Measurements from ENCODE around the gene PRSS48. TPM values are rescaled to one million over a fixed set of nuclear protein-coding genes. Genes with fewer than 3 reads are reported as not detected.
"Not testable (repeated sequence)": the region's sequence is repeated elsewhere in the genome, so short reads cannot be mapped to it uniquely, and the experiment has no call there.

Gene PRSS48
- total and polyA plus RNA-seq, 4 donors: 0.21 TPM; not detected in 3

- 0% methylated on average over 1 of the region's 3 CpGs for WGBS (ENCODE audit: insufficient coverage)
- DNase-seq (ENCODE audit: low read depth in 4 of 6, low spot score in 6 of 6): peak in 3 of 6 donors; percentile 21 to 86 (median 83)
- H3K27ac ChIP-seq (ENCODE audit: low read depth, low read length): peak overlapping the region; percentile 17
These were observed 38.5 kb upstream of the PRSS48 start for GRCh38 chr4:151238477-151238876.

GRCh38 chr4:151239608-151240007 is 37.4 kb upstream of the PRSS48 start:
- no peak for DNase-seq (ENCODE audit: low read depth in 4 of 6, low spot score in 6 of 6)
- Histone ChIP-seq H3K4me3 (ENCODE audit: low read depth, low read length) (no peak overlapping the region), H3K4me1 (ENCODE audit: control insufficient read depth, insufficient read depth, low read length) (no peaks in the 10 kb centered on the region), H3K27me3 (ENCODE audit: control insufficient read depth, insufficient read depth, low read length) (no peaks in the 10 kb centered on the region), H3K9me3 (ENCODE audit: control insufficient read depth, insufficient read depth, low read length) (no peaks in the 10 kb centered on the region), H3K36me3 (ENCODE audit: control insufficient read depth, insufficient read depth, low read length) (peaks cover 4% of the 10 kb centered on the region), H3K27ac (ENCODE audit: low read depth, low read length) (no peak overlapping the region)
- 90% methylated on average over 1 of the region's 3 CpGs for WGBS (ENCODE audit: insufficient coverage)

More at GRCh38 chr4:151238477-151238876, 38.5 kb upstream of the PRSS48 start:
- H3K4me1 ChIP-seq (ENCODE audit: control insufficient read depth, insufficient read depth, low read length): no peaks in the 10 kb centered on the region
- peaks cover 4% of the 10 kb centered on the region for H3K36me3 ChIP-seq (ENCODE audit: control insufficient read depth, insufficient read depth, low read length)
- no peaks in the 10 kb centered on the region for H3K9me3 ChIP-seq (ENCODE audit: control insufficient read depth, insufficient read depth, low read length)
- no peaks in the 10 kb centered on the region for H3K27me3 ChIP-seq (ENCODE audit: control insufficient read depth, insufficient read depth, low read length)
- no peak overlapping the region for H3K4me3 ChIP-seq (ENCODE audit: low read depth, low read length)

- no peak for DNase-seq (ENCODE audit: low read depth in 4 of 6, low spot score in 6 of 6)
- no peaks in the 10 kb centered on the region for H3K4me1 ChIP-seq (ENCODE audit: control insufficient read depth, insufficient read depth, low read length)
- no CpG with 5 or more reads among the region's 2 CpGs for WGBS (ENCODE audit: insufficient coverage)
- no peak overlapping the region for H3K4me3 ChIP-seq (ENCODE audit: low read depth, low read length)
- no peaks in the 10 kb centered on the region for H3K27me3 ChIP-seq (ENCODE audit: control insufficient read depth, insufficient read depth, low read length)
- no peaks in the 10 kb centered on the region for H3K9me3 ChIP-seq (ENCODE audit: control insufficient read depth, insufficient read depth, low read length)
- no peak overlapping the region for H3K27ac ChIP-seq (ENCODE audit: low read depth, low read length)
- H3K36me3 ChIP-seq (ENCODE audit: control insufficient read depth, insufficient read depth, low read length): no peaks in the 10 kb centered on the region
These were observed 34.7 kb upstream of the PRSS48 start for GRCh38 chr4:151242305-151242704.

- no peaks in the 10 kb centered on the region for H3K9me3 ChIP-seq (ENCODE audit: control insufficient read depth, insufficient read depth, low read length)
- WGBS (ENCODE audit: insufficient coverage): no CpG with 5 or more reads among the region's 2 CpGs
These were observed 30.2 kb upstream of the PRSS48 start for GRCh38 chr4:151246742-151247141.

GRCh38 chr4:151247395-151247794 is 29.6 kb upstream of the PRSS48 start:
- Histone ChIP-seq H3K27me3 (ENCODE audit: control insufficient read depth, insufficient read depth, low read length) (no peaks in the 10 kb centered on the region), H3K4me3 (ENCODE audit: low read depth, low read length) (no peak overlapping the region), H3K36me3 (ENCODE audit: control insufficient read depth, insufficient read depth, low read length) (no peaks in the 10 kb centered on the region), H3K4me1 (ENCODE audit: control insufficient read depth, insufficient read depth, low read length) (no peaks in the 10 kb centered on the region), H3K27ac (ENCODE audit: low read depth, low read length) (no peak overlapping the region), H3K9me3 (ENCODE audit: control insufficient read depth, insufficient read depth, low read length) (no peaks in the 10 kb centered on the region)
- no CpG with 5 or more reads among the region's 2 CpGs for WGBS (ENCODE audit: insufficient coverage)
- no peak for DNase-seq (ENCODE audit: low read depth in 4 of 6, low spot score in 6 of 6)

More at GRCh38 chr4:151246742-151247141, 30.2 kb upstream of the PRSS48 start:
- H3K4me3 ChIP-seq (ENCODE audit: low read depth, low read length): no peak overlapping the region
- no peaks in the 10 kb centered on the region for H3K27me3 ChIP-seq (ENCODE audit: control insufficient read depth, insufficient read depth, low read length)
- no peaks in the 10 kb centered on the region for H3K36me3 ChIP-seq (ENCODE audit: control insufficient read depth, insufficient read depth, low read length)
- no peak for DNase-seq (ENCODE audit: low read depth in 4 of 6, low spot score in 6 of 6)
- no peak overlapping the region for H3K27ac ChIP-seq (ENCODE audit: low read depth, low read length)
- H3K4me1 ChIP-seq (ENCODE audit: control insufficient read depth, insufficient read depth, low read length): no peaks in the 10 kb centered on the region

GRCh38 chr4:151248519-151248918 is 28.4 kb upstream of the PRSS48 start:
- no peak for DNase-seq (ENCODE audit: low read depth in 4 of 6, low spot score in 6 of 6)
- H3K4me3 ChIP-seq (ENCODE audit: low read depth, low read length): no peak overlapping the region
- WGBS (ENCODE audit: insufficient coverage): 100% methylated on average over 1 of the region's 2 CpGs
- peaks cover 3% of the 10 kb centered on the region for H3K4me1 ChIP-seq (ENCODE audit: control insufficient read depth, insufficient read depth, low read length)
- no peak overlapping the region for H3K27ac ChIP-seq (ENCODE audit: low read depth, low read length)
- H3K36me3 ChIP-seq (ENCODE audit: control insufficient read depth, insufficient read depth, low read length): no peaks in the 10 kb centered on the region
- H3K9me3 ChIP-seq (ENCODE audit: control insufficient read depth, insufficient read depth, low read length): no peaks in the 10 kb centered on the region
- no peaks in the 10 kb centered on the region for H3K27me3 ChIP-seq (ENCODE audit: control insufficient read depth, insufficient read depth, low read length)

- H3K36me3 ChIP-seq (ENCODE audit: control insufficient read depth, insufficient read depth, low read length): peaks cover 2% of the 10 kb centered on the region
- H3K4me3 ChIP-seq (ENCODE audit: low read depth, low read length): no peak overlapping the region
- peaks cover 3% of the 10 kb centered on the region for H3K4me1 ChIP-seq (ENCODE audit: control insufficient read depth, insufficient read depth, low read length)
- WGBS (ENCODE audit: insufficient coverage): 26% methylated on average over 5 of the region's 5 CpGs
- peak in 2 of 6 donors; percentile 11 to 33 for DNase-seq (ENCODE audit: low read depth in 4 of 6, low spot score in 6 of 6)
- no peaks in the 10 kb centered on the region for H3K27me3 ChIP-seq (ENCODE audit: control insufficient read depth, insufficient read depth, low read length)
- H3K9me3 ChIP-seq (ENCODE audit: control insufficient read depth, insufficient read depth, low read length): no peaks in the 10 kb centered on the region
- no peak overlapping the region for H3K27ac ChIP-seq (ENCODE audit: low read depth, low read length)
These were observed 26.3 kb upstream of the PRSS48 start for GRCh38 chr4:151250706-151251105.

GRCh38 chr4:151251603-151252304 is 25.2 kb upstream of the PRSS48 start:
- Histone ChIP-seq H3K27ac (ENCODE audit: low read depth, low read length) (no peak overlapping the region), H3K4me3 (ENCODE audit: low read depth, low read length) (no peak overlapping the region), H3K36me3 (ENCODE audit: control insufficient read depth, insufficient read depth, low read length) (peaks cover 4% of the 10 kb centered on the region), H3K9me3 (ENCODE audit: control insufficient read depth, insufficient read depth, low read length) (no peaks in the 10 kb centered on the region), H3K4me1 (ENCODE audit: control insufficient read depth, insufficient read depth, low read length) (peaks cover 3% of the 10 kb centered on the region), H3K27me3 (ENCODE audit: control insufficient read depth, insufficient read depth, low read length) (no peaks in the 10 kb centered on the region)
- DNase-seq (ENCODE audit: low read depth in 4 of 6, low spot score in 6 of 6): peak in 5 of 6 donors; percentile 17 to 67 (median 38)
- WGBS (ENCODE audit: insufficient coverage): 36% methylated on average over 2 of the region's 2 CpGs

- H3K4me1 ChIP-seq (ENCODE audit: control insufficient read depth, insufficient read depth, low read length); H3K4me3 ChIP-seq (ENCODE audit: low read depth, low read length); H3K36me3 ChIP-seq (ENCODE audit: control insufficient read depth, insufficient read depth, low read length); H3K9me3 ChIP-seq (ENCODE audit: control insufficient read depth, insufficient read depth, low read length); DNase-seq (ENCODE audit: low read depth in 4 of 6, low spot score in 6 of 6); H3K27me3 ChIP-seq (ENCODE audit: control insufficient read depth, insufficient read depth, low read length); H3K27ac ChIP-seq (ENCODE audit: low read depth, low read length): not testable (repeated sequence)
- WGBS (ENCODE audit: insufficient coverage): no CpG with 5 or more reads among the region's 28 CpGs
These were observed 21.7 kb upstream of the PRSS48 start for GRCh38 chr4:151255226-151255625.

GRCh38 chr4:151255680-151256079 is 21.3 kb upstream of the PRSS48 start:
- H3K9me3 ChIP-seq (ENCODE audit: control insufficient read depth, insufficient read depth, low read length); H3K36me3 ChIP-seq (ENCODE audit: control insufficient read depth, insufficient read depth, low read length); H3K27me3 ChIP-seq (ENCODE audit: control insufficient read depth, insufficient read depth, low read length); H3K4me3 ChIP-seq (ENCODE audit: low read depth, low read length); DNase-seq (ENCODE audit: low read depth in 4 of 6, low spot score in 6 of 6); H3K27ac ChIP-seq (ENCODE audit: low read depth, low read length); H3K4me1 ChIP-seq (ENCODE audit: control insufficient read depth, insufficient read depth, low read length): not testable (repeated sequence)
- WGBS (ENCODE audit: insufficient coverage): 97% methylated on average over 14 of the region's 17 CpGs
